K562 (cell line): Measurements from ENCODE around the gene CRYBG3. TPM values are rescaled to one million over a fixed set of nuclear protein-coding genes. Genes with fewer than 3 reads are reported as not detected.

Source experiments
- ATAC-seq: fragments of 200-7000 bp; cut with Tn5 transposase; 3 replicates; pipeline ENCODE4 v1.9.1; 2020; ENCODE audit warnings: moderate library complexity
- BruUV-seq: library from RNA; stranded (reverse); fragments of 400-500 nt; replicated peaks from 2 replicates; lab custom pipeline; 2021; lab: Mats Ljungman, UMichigan
- CTCF ChIA-PET: fragments of 300-600 bp; formaldehyde crosslinking; extraction: SDS; loops from one replicate; lab custom pipeline; 2021; ENCODE audit warnings: low intra/inter-chr PET ratio; lab: Yijun Ruan, JAX
- POLR2A ChIA-PET: fragments of 300-600, 350-650 bp; sonication (Branson Sonifier 250); formaldehyde crosslinking; extraction: SDS; loops from one replicate; lab custom pipeline; 2021; ENCODE audit warnings: antibody characterized with exemption, inconsistent platforms; lab: Yijun Ruan, JAX
- DNase-seq, 4 experiments: peaks; one replicate each; pipeline versions ENCODE4 v3.0.0 to v3.0.0-alpha.2; 2011 to 2018; ENCODE audit warnings: low spot score in 3 of 4, mixed read lengths in 3 of 4; ENCODE audit errors: extremely low read depth in 1 of 4
- FAIRE-seq: peaks from 2 replicates; lab custom pipeline; 2011; peaks lifted over from hg19 to GRCh38; lab: Jason Lieb, UNC
- H2AFZ ChIP-seq: 2 replicates; pipeline ENCODE4 v1.6.0; 2011; ENCODE audit warnings: low read depth, low read length, control low read depth, inconsistent platforms
- H3K27ac ChIP-seq: fragments of 200-600 bp; 3 replicates; pipeline ENCODE4 v1.8.0; 2011; ENCODE audit warnings: low read depth, mild to moderate bottlenecking, control low read depth, inconsistent platforms, low read length, moderate library complexity, mixed read lengths; ENCODE audit errors: extremely low read depth
- H3K27me3 ChIP-seq, 2 experiments: fragments of 300-600 bp in 1 of 2; 2 replicates in 1 of 2; 3 replicates in 1 of 2; pipeline versions ENCODE4 v1.6.0 to v1.8.0; 2011; ENCODE audit warnings: inconsistent platforms in 2 of 2, low read length in 2 of 2, mild to moderate bottlenecking in 1 of 2, mixed read lengths in 1 of 2, moderate library complexity in 1 of 2; ENCODE audit not compliant: control insufficient read depth in 2 of 2, insufficient read depth in 2 of 2
- H3K36me3 ChIP-seq: fragments of 300-600 bp; 3 replicates; pipeline ENCODE4 v1.8.0; 2011; ENCODE audit warnings: mild to moderate bottlenecking, low read length, inconsistent platforms; ENCODE audit not compliant: control insufficient read depth, insufficient read depth
- H3K4me1 ChIP-seq, 2 experiments: fragments of 200-600 bp in 1 of 2; replicated peaks in 1 of 2; 2 replicates in 1 of 2; 3 replicates in 1 of 2; pipeline versions ENCODE4 v1.5.1 to v1.8.0; 2011; ENCODE audit warnings: inconsistent platforms in 2 of 2, low read length in 2 of 2, mild to moderate bottlenecking in 1 of 2, mixed read lengths in 1 of 2, moderate library complexity in 1 of 2; ENCODE audit not compliant: control insufficient read depth in 2 of 2, insufficient read depth in 2 of 2
- H3K4me2 ChIP-seq: 2 replicates; pipeline ENCODE4 v1.6.1; 2011; ENCODE audit warnings: low read length, control low read depth, inconsistent platforms, mixed read lengths; ENCODE audit not compliant: insufficient read depth
- H3K4me3 ChIP-seq: fragments of 200-600 bp; sonication (generic), shearing (Covaris generic); 2 replicates; pipeline ENCODE4 v1.5.1; 2016; ENCODE audit warnings: control low read depth, inconsistent platforms
- H3K79me2 ChIP-seq: fragments of 200-600 bp; 3 replicates; pipeline ENCODE4 v1.8.0; 2011; ENCODE audit warnings: low read length, inconsistent platforms; ENCODE audit not compliant: control insufficient read depth, insufficient read depth
- H3K9ac ChIP-seq, 2 experiments: 2 replicates each; pipeline versions ENCODE4 v1.6.0 to v1.6.1; 2011; ENCODE audit warnings: low read depth in 2 of 2, low read length in 2 of 2, control low read depth in 1 of 2, inconsistent platforms in 1 of 2, mild to moderate bottlenecking in 1 of 2, mixed read lengths in 1 of 2; ENCODE audit not compliant: insufficient read depth in 1 of 2
- H3K9me1 ChIP-seq: one replicate; pipeline ENCODE4 v1.6.0; 2011; ENCODE audit warnings: inconsistent platforms, mild to moderate bottlenecking, low read length, moderate library complexity; ENCODE audit not compliant: control insufficient read depth, insufficient read depth
- H3K9me3 ChIP-seq: replicated peaks from 2 replicates; pipeline ENCODE4 v1.5.1; 2011; ENCODE audit warnings: low read depth, low read length, inconsistent platforms; ENCODE audit not compliant: control insufficient read depth, insufficient read depth
- H4K20me1 ChIP-seq: replicated peaks from 2 replicates; pipeline ENCODE4 v1.6.1; 2011; ENCODE audit warnings: low read length, inconsistent platforms, mixed read lengths; ENCODE audit not compliant: control insufficient read depth, insufficient read depth
- CHCHD3 ChIP-seq: fragments of 250-450 bp; sonication (Bioruptor Pico); IDR thresholded peaks from 2 replicates; pipeline ENCODE4 v2.1.2; 2022; ENCODE audit warnings: mild to moderate bottlenecking
- ETS1 ChIP-seq: conservative IDR thresholded peaks from 2 replicates; pipeline ENCODE4 v1.6.1; 2011; ENCODE audit warnings: low read depth, mild to moderate bottlenecking, low read length; ENCODE audit not compliant: control insufficient read depth
- GMEB1 ChIP-seq: fragments of 250-450 bp; sonication (Bioruptor Pico); IDR thresholded peaks from 2 replicates; pipeline ENCODE4 v1.4.0; 2020; ENCODE audit warnings: mild to moderate bottlenecking
- KHSRP ChIP-seq: fragments of 450-650 bp; IDR thresholded peaks from 2 replicates; pipeline ENCODE4 v1.6.1; 2017
- KLF6 ChIP-seq: fragments of 250-450 bp; sonication (Bioruptor Pico); IDR thresholded peaks from 2 replicates; pipeline ENCODE4 v1.4.0; 2020; ENCODE audit warnings: mild to moderate bottlenecking, moderate library complexity, borderline replicate concordance
- MECOM ChIP-seq: fragments of 250-450 bp; sonication (Bioruptor Pico); IDR thresholded peaks from 2 replicates; pipeline ENCODE4 v1.8.0; 2022; ENCODE audit warnings: inconsistent platforms
- PHF8 ChIP-seq: fragments of 200-600 bp; sonication (generic); IDR thresholded peaks from 2 replicates; pipeline ENCODE4 v1.6.1; 2012; ENCODE audit warnings: mixed run types, mild to moderate bottlenecking, inconsistent platforms, low read length, moderate library complexity, borderline replicate concordance
- SRSF3 ChIP-seq: fragments of 200-400 bp; formaldehyde crosslinking; IDR thresholded peaks from 2 replicates; pipeline ENCODE4 v1.6.1; 2016; ENCODE audit warnings: mild to moderate bottlenecking, low read length, moderate library complexity; ENCODE audit not compliant: insufficient read depth
- TEAD2 ChIP-seq: fragments of 450-650 bp; IDR thresholded peaks from 2 replicates; pipeline ENCODE4 v1.6.1; 2016; ENCODE audit warnings: missing genetic modification characterization, control low read depth, missing compliant biosample characterization
- ZBTB49 ChIP-seq: sonication (generic); formaldehyde crosslinking; IDR thresholded peaks from 2 replicates; pipeline ENCODE4 v1.8.0; 2022; ENCODE audit warnings: missing genetic modification reagents, mild to moderate bottlenecking, borderline replicate concordance
- ZBTB9 ChIP-seq: fragments of 450-650 bp; formaldehyde crosslinking; IDR thresholded peaks from 2 replicates; pipeline ENCODE4 v1.4.0; 2020; ENCODE audit warnings: mild to moderate bottlenecking, moderate library complexity
- WGBS: fragments of 100-300 bp; shearing (Covaris generic); methylation state at CpG from one replicate; pipeline ENCODE4 v1.1.6; 2016; ENCODE audit warnings: low coverage, mixed read lengths; ENCODE audit not compliant: insufficient coverage; ENCODE audit errors: missing lambda C conversion rate; 5-methylcytosine and 5-hydroxymethylcytosine counted together
- in situ Hi-C: fragments of 300-500 bp; cut with MboI; formaldehyde crosslinking; loops from 4 replicates; pipeline ENCODE4 v1.15.0; 2018; ENCODE audit warnings: inconsistent platforms, mixed read lengths
- intact Hi-C: fragments of 100-400 bp; cut with micrococcal nuclease; formaldehyde crosslinking; loops from 2 replicates; pipeline ENCODE4 v1.14.2; 2022
- polyA plus RNA-seq, 8 experiments: library from polyadenylated mRNA; depleted of rRNA in 4 of 8; stranded (reverse) in 5 of 8; unstranded in 3 of 8; fragments of >200 nt; fragmentation: Nextera tagmentation in 2 of 8; fragmentation: Illumina TruSeq in 1 of 8; extraction: Ambion mirVana in 2 of 8; extraction: Trizol in 1 of 8; gene quantifications; 2 replicates each; pipeline versions ENCODE4 v1.2.1 to v1.2.3, GENCODE V29; 2011 to 2014; ENCODE audit warnings: inconsistent platforms in 1 of 8, missing spikeins in 1 of 8
- total RNA-seq, 7 experiments: library from RNA; depleted of rRNA in 6 of 7; stranded (reverse); fragments of >200 nt in 6 of 7; fragmentation: Illumina TruSeq in 2 of 7; extraction: Trizol in 2 of 7; gene quantifications; 2 replicates each; pipeline versions ENCODE4 v1.2.1 to v1.2.3, GENCODE V29; 2011 to 2021; ENCODE audit warnings: low replicate concordance in 1 of 7

CRYBG3 gene
- total and polyA plus RNA-seq, 9 of the 15 experiments (the other 6 are each of a cell fraction or from before 2014, with no cell fraction given), result 0.08 to 0.72 (median 0.18) TPM

GRCh38 chr3:97838393-97838792 lies 16.6 kb downstream of the CRYBG3 start (continued):
- no peak for TF ChIP-seq ZBTB49
- no peak for TF ChIP-seq ZBTB9 (CRISPR knock-in tag)
- no peak for TF ChIP-seq CHCHD3
- TF ChIP-seq GMEB1, result no peak
- no peak for TF ChIP-seq TEAD2 (tag)

- H3K4me1 ChIP-seq, result no peaks in the 10 kb centered on the region
- H3K27me3 ChIP-seq, result no peaks in the 10 kb centered on the region
- no peak overlapping the region for H3K9ac ChIP-seq
- H4K20me1 ChIP-seq, result no peaks in the 10 kb centered on the region
- H3K9me3 ChIP-seq, result no peaks in the 10 kb centered on the region
- H3K79me2 ChIP-seq, result no peaks in the 10 kb centered on the region
- H2AFZ ChIP-seq, result no peak overlapping the region
- H3K27ac ChIP-seq, result no peak overlapping the region
- no peak overlapping the region for H3K4me2 ChIP-seq
- no TSS peak for BruUV-seq
- no peaks in the 10 kb centered on the region for H3K36me3 ChIP-seq
- ChIA-PET POLR2A (no interaction called here), CTCF (no interaction called here)
- intact Hi-C loops, result no loop called here
- in situ Hi-C loops, result no loop called here
- H3K4me3 ChIP-seq, result no peak overlapping the region
- no peak for DNase-seq
- no peak for FAIRE-seq
- ATAC-seq, result no peak
- H3K9me1 ChIP-seq, result no peaks in the 10 kb centered on the region
- 0% methylated on average over 2 of the region's 2 CpGs for WGBS
- TF ChIP-seq KLF6 (no peak), PHF8 (no peak), KHSRP (no peak), ETS1 (no peak), MECOM (no peak), SRSF3 (no peak)
Measured at GRCh38 chr3:97839944-97840343, 18.1 kb downstream of the CRYBG3 start.
